Thoracic aorta (tissue), 2 donors: Measurements from ENCODE around the gene IER5L. TPM values are rescaled to one million over a fixed set of nuclear protein-coding genes. Genes with fewer than 3 reads are reported as not detected.
A peak's percentile ranks its signal among the peaks of the same experiment; 100 is the strongest.
"Not testable (repeated sequence)": the region's sequence is repeated elsewhere in the genome, so short reads cannot be mapped to it uniquely, and the experiment has no call there.

ENCODE experiments used
- ATAC-seq: fragments of 150-250 bp; one replicate; pipeline ENCODE4 v1.8.0; 2017; ENCODE audit warnings: low read depth; ENCODE audit not compliant: insufficient number of reproducible peaks, low FRiP score
- DNase-seq: peaks from one replicate; pipeline ENCODE4 v3.0.0-alpha.2; 2020; ENCODE audit warnings: low spot score
- H3K27ac ChIP-seq, 2 donors: fragments of 200-600 bp; sonication (generic); 1 replicate in 1 of 2; 2 replicates in 1 of 2; pipeline ENCODE4 v1.5.1; 2016; ENCODE audit warnings: mild to moderate bottlenecking in 2 of 2, moderate library complexity in 2 of 2
- H3K27me3 ChIP-seq: fragments of 200-600 bp; sonication (generic); replicated peaks from 2 replicates; pipeline ENCODE4 v1.6.0; 2016; ENCODE audit warnings: mild to moderate bottlenecking; ENCODE audit not compliant: insufficient read depth
- H3K36me3 ChIP-seq: fragments of 200-600 bp; sonication (generic); one replicate; pipeline ENCODE4 v1.5.1; 2016
- H3K4me1 ChIP-seq, 2 donors: fragments of 200-600 bp; sonication (generic); 1 replicate in 1 of 2; 2 replicates in 1 of 2; pipeline versions ENCODE4 v1.5.1 to v1.6.0; 2016; ENCODE audit warnings: low read depth in 2 of 2, mild to moderate bottlenecking in 1 of 2; ENCODE audit not compliant: control insufficient read depth in 1 of 2
- H3K4me3 ChIP-seq: fragments of 200-600 bp; sonication (generic); 2 replicates; pipeline ENCODE4 v1.5.1; 2016; ENCODE audit warnings: mild to moderate bottlenecking
- H3K9me3 ChIP-seq: fragments of 200-600 bp; sonication (generic); 2 replicates; pipeline ENCODE4 v1.5.1; 2016
- total RNA-seq, 2 donors: library from RNA; depleted of rRNA; stranded (reverse); fragments of >200 nt; gene quantifications; one replicate each; pipeline versions ENCODE4 v1.1.0 to v1.2.3, GENCODE V29; 2016
- TF ChIP-seq, protein P1 (sequence below): fragments of 200-600 bp; sonication (generic); IDR thresholded peaks from one replicate; pipeline ENCODE4 v1.5.1; 2019; ENCODE audit warnings: antibody characterized with exemption

Gene IER5L
- total RNA-seq, 2 donors from 2014 or later: 65.4 to 81.2 TPM

DNA sequence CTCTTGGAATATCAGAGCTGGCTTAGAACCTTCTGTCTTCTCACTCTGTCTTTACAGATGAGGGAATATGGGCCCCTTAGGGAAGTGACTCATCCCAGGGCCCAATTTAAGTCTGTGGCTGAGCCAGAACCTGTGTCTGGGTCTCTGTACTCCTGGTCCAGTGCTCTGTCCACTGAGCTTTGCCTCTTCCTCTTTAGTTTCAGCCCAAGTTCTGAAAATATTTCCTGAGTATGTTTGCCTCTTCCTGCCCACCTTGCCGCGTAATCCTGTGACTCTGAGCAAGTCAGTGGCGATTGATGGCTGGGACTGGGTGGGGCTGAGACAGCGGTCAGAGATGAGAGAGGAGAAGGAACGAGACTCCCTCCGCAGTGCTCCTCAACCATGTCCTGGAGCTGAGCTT, 7.8 kb downstream of the IER5L start:
- H3K27me3 ChIP-seq: no peaks in the 10 kb centered on the region
- no peaks in the 10 kb centered on the region for H3K36me3 ChIP-seq
- peaks cover 28 to 52% of the 10 kb centered on the region in 2 donors for H3K4me1 ChIP-seq
- no peaks in the 10 kb centered on the region for H3K9me3 ChIP-seq
- H3K4me3 ChIP-seq: no peak overlapping the region
- TF ChIP-seq, protein P1, sequence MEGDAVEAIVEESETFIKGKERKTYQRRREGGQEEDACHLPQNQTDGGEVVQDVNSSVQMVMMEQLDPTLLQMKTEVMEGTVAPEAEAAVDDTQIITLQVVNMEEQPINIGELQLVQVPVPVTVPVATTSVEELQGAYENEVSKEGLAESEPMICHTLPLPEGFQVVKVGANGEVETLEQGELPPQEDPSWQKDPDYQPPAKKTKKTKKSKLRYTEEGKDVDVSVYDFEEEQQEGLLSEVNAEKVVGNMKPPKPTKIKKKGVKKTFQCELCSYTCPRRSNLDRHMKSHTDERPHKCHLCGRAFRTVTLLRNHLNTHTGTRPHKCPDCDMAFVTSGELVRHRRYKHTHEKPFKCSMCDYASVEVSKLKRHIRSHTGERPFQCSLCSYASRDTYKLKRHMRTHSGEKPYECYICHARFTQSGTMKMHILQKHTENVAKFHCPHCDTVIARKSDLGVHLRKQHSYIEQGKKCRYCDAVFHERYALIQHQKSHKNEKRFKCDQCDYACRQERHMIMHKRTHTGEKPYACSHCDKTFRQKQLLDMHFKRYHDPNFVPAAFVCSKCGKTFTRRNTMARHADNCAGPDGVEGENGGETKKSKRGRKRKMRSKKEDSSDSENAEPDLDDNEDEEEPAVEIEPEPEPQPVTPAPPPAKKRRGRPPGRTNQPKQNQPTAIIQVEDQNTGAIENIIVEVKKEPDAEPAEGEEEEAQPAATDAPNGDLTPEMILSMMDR: no peak
- H3K27ac ChIP-seq: peak overlapping the region in 1 of 2 donors; percentile 6
- DNase-seq (no peak), ATAC-seq (no peak)

DNA sequence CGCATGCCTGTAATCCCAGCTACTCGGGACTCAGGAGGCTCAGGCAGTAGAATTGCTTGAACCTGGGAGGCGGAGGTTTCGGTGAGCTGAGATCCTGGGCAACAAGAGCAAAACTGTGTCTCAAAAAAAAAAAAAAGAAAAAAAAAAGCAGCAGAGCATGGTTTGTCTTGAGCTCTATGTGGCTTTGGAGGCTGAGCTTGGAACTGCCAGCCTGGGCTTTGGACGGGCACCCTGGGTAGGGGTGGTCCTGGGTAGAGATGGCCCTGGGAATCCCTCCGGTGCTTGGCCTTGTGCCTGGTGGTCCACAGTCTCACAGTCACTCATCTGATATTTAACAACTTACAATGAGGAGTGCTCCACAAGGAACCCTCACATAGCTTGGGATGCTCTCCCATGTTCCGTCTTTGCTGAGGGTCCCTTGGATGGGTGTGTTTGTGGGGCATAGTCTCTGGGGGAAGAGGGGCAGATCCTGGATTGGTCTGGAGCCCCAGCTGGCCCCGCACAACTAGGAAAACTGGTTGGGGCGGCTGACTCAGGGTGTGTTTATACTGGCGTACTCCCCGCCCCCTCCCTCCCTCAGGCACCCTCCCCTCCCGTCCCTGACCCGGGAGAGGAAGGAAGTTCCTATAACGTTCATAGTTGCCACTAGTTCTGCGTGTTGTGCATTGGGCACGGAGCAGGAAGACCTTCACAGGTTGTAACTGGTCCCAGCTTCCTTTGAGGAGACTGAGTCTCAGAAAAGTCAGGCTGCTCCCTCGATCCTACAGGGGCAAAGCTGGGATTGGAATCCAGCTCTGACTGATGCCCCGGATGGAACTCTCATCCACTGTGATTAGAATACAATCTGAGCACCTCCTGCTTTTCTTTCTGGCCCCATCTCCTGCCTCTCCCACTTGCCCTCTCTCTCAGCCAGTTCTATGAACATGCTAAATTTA, 11.2 kb downstream of the IER5L start:
- Histone ChIP-seq H3K36me3 (no peaks in the 10 kb centered on the region), H3K27me3 (no peaks in the 10 kb centered on the region), H3K27ac (peak overlapping the region; percentile 88 to 95), H3K9me3 (no peaks in the 10 kb centered on the region), H3K4me1 (peaks cover 22 to 51% of the 10 kb centered on the region in 2 donors), H3K4me3 (peak overlapping the region; percentile 64)
- peak; percentile 22 for ATAC-seq
- no peak for DNase-seq
- TF ChIP-seq, protein P1: no peak

DNA sequence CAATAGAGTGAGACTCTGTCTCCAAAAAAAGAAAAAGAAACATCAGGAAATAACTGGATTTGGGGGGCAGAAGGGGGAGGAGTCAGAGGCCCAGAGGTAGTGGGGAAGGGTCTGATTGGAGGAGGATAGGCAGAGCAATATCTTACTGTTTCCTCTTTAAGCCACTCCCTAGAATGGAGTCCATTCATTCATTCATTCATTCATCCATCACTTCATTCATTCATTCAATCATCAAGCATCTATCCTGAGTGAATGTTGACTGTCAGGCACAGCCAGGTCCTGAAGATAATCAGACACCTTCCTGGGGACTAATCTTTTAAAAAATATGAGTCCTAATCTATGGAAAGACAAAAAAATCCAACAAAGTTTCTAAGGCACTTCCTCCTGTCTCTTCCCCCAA, 12.9 kb downstream of the IER5L start:
- Histone ChIP-seq H3K4me1 (peaks cover 22 to 51% of the 10 kb centered on the region in 2 donors), H3K36me3 (no peaks in the 10 kb centered on the region), H3K9me3 (no peaks in the 10 kb centered on the region), H3K27ac (peak overlapping the region in 1 of 2 donors; percentile 66), H3K4me3 (no peak overlapping the region), H3K27me3 (no peaks in the 10 kb centered on the region)
- ATAC-seq: no peak
- TF ChIP-seq, protein P1: no peak
- DNase-seq: no peak

DNA sequence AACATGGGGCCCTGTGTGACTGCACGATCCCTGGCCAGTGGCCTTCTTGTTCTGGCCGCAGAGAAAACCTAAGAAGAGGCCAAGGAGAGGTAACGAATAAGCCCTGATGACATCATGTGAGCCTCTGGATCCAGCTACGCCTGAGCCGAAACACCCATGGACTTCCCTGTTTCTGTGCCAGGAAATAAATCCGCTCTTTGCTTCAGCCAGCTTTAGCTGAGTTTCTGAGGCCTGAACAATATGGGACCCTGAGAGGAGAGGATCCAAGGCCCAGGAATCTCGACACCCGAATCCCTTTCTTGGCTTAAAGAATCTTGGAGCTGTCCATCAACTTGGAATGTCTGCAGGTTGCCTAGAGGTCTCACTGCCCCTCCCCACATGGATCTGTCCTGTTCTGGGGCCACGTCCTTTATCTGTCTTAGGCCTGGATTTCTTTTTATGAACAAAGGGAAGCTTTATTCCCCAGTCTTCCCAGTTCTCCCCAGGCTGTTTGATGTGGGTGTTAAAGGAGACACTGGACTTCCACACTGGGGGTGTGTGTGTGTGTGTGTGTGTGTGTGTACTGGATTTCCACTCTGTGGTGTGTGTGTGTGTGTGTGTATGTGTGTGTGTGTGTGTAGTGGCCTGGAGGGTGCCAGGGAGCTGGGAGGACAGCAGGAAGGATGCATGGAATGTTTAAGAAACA, 13.7 kb downstream of the IER5L start:
- no peaks in the 10 kb centered on the region for H3K36me3 ChIP-seq
- H3K4me3 ChIP-seq: no peak overlapping the region
- peak overlapping the region; percentile 66 to 74 for H3K27ac ChIP-seq
- ATAC-seq: peak; percentile 38
- no peaks in the 10 kb centered on the region for H3K9me3 ChIP-seq
- TF ChIP-seq, protein P1: no peak
- no peaks in the 10 kb centered on the region for H3K27me3 ChIP-seq
- no peak for DNase-seq
- peaks cover 22 to 47% of the 10 kb centered on the region in 2 donors for H3K4me1 ChIP-seq

DNA sequence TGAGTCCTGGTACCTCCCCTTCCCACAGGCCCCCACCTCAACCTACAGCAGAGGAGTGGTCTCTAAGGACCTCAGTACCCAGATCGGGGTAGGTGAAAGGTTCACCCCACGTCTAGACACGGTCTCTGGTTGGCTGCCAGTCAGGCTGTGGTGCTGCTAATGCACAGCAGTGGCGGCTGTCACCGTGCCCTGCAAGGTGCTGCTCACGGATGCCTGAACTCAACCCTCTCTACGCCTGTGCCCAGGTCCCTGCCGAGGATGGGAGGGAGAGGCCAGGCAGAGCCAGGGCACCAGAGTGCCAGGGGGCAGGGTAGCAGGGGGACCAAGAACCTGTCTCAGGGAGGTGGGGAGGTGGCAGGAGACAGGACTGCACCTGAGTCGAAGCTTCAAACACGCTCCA, 14.3 kb downstream of the IER5L start:
- ATAC-seq (no peak), DNase-seq (no peak)

DNA sequence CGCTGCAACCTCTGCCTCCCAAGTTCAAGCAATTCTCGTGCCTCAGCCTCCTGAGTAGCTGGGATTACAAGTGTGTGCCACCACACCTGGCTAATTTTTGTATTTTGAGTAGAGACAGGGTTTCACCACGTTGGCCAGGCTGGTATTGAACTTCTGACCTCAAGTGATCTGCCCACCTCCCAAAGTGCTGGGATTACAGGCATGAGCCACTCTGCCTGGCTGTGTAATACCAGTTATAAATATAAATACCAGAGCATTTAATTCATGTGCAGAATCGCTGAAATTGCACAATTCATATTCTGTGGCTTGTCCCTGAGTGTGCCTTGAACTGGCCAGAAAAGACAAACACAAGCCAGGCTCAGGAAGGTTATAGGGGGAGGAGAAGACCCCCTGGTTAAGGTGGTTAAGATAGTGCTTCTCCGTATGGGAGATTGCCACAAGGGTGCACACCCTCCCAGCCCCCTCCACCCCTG, 14.8 kb downstream of the IER5L start:
- not testable (repeated sequence) for DNase-seq, H3K4me3 ChIP-seq, H3K27me3 ChIP-seq, H3K9me3 ChIP-seq, ATAC-seq, H3K36me3 ChIP-seq
- Histone ChIP-seq H3K4me1 (peaks cover 18 to 39% of the 10 kb centered on the region in 2 donors), H3K27ac (peak overlapping the region; percentile 66 to 74)

More for the DNA sequence above, 14.3 kb downstream of the IER5L start:
- no peaks in the 10 kb centered on the region for H3K36me3 ChIP-seq
- H3K4me3 ChIP-seq: no peak overlapping the region
- TF ChIP-seq, protein P1: no peak
- H3K27me3 ChIP-seq: no peaks in the 10 kb centered on the region
- H3K4me1 ChIP-seq: peaks cover 22 to 44% of the 10 kb centered on the region in 2 donors
- peak overlapping the region; percentile 66 to 74 for H3K27ac ChIP-seq
- no peaks in the 10 kb centered on the region for H3K9me3 ChIP-seq
